Measurements from ENCODE around the gene NRP1. TPM values are rescaled to one million over a fixed set of nuclear protein-coding genes. Genes with fewer than 3 reads are reported as not detected.

NRP1 gene
- total RNA-seq, 1 experiment from 2014 or later, result 3.0 TPM

DNA sequence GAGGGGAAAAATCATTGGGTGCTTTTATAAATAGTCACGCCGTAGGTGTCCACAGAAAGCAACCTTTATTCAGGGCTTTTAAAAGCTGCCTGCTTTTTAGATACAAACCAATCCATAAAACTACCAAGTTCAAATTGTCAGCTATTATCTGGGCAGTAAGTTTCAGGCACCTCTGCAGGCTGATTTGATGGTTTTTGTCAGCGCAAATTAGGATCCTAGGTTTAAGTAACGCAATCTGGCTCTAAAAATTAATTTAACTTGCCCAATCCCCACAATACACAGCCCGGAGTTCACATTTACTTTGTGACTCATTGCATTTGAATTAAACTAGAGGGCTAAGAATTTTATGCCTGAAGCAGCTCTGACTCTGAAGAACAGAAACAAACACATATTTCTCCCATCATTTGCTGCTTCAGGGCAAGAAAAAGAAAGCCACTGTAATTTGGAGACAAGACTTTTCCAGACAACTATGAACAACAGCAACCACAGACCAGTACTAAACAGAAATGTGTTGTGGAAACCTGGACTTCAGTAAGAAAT lies 43.3 kb downstream of the NRP1 start:
- Mint-ChIP-seq H3K36me3 (no peaks in the 10 kb centered on the region), H3K4me3 (no peak overlapping the region), H3K27ac (no peak overlapping the region), H3K27me3 (ENCODE audit: low read depth) (no peaks in the 10 kb centered on the region), H3K4me1 (peaks cover 29% of the 10 kb centered on the region), H3K9me3 (no peaks in the 10 kb centered on the region)
- ATAC-seq (no peak), DNase-seq (ENCODE audit: low spot score) (no peak)
- ChIA-PET POLR2A (no interaction called here), CTCF (no interaction called here)
- TF ChIP-seq ZNF232 (CRISPR knock-in tag; IDR thresholded peaks at IDR 0.05) (no peak), GRHL2 (CRISPR knock-in tag; IDR thresholded peaks at IDR 0.05; ENCODE audit: insufficient replicate concordance, severe bottlenecking) (no peak), FOXP1 (CRISPR knock-in tag; IDR thresholded peaks at IDR 0.05; ENCODE audit: borderline replicate concordance) (no peak), ATF1 (CRISPR knock-in tag; IDR thresholded peaks at IDR 0.05) (no peak), JUN (CRISPR knock-in tag; IDR thresholded peaks at IDR 0.05) (no peak)
- TF ChIP-seq, protein P1, sequence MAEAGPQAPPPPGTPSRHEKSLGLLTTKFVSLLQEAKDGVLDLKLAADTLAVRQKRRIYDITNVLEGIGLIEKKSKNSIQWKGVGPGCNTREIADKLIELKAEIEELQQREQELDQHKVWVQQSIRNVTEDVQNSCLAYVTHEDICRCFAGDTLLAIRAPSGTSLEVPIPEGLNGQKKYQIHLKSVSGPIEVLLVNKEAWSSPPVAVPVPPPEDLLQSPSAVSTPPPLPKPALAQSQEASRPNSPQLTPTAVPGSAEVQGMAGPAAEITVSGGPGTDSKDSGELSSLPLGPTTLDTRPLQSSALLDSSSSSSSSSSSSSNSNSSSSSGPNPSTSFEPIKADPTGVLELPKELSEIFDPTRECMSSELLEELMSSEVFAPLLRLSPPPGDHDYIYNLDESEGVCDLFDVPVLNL (CRISPR knock-in tag; IDR thresholded peaks at IDR 0.05; ENCODE audit: borderline replicate concordance, low read depth), result no peak
- TF ChIP-seq, protein P2, sequence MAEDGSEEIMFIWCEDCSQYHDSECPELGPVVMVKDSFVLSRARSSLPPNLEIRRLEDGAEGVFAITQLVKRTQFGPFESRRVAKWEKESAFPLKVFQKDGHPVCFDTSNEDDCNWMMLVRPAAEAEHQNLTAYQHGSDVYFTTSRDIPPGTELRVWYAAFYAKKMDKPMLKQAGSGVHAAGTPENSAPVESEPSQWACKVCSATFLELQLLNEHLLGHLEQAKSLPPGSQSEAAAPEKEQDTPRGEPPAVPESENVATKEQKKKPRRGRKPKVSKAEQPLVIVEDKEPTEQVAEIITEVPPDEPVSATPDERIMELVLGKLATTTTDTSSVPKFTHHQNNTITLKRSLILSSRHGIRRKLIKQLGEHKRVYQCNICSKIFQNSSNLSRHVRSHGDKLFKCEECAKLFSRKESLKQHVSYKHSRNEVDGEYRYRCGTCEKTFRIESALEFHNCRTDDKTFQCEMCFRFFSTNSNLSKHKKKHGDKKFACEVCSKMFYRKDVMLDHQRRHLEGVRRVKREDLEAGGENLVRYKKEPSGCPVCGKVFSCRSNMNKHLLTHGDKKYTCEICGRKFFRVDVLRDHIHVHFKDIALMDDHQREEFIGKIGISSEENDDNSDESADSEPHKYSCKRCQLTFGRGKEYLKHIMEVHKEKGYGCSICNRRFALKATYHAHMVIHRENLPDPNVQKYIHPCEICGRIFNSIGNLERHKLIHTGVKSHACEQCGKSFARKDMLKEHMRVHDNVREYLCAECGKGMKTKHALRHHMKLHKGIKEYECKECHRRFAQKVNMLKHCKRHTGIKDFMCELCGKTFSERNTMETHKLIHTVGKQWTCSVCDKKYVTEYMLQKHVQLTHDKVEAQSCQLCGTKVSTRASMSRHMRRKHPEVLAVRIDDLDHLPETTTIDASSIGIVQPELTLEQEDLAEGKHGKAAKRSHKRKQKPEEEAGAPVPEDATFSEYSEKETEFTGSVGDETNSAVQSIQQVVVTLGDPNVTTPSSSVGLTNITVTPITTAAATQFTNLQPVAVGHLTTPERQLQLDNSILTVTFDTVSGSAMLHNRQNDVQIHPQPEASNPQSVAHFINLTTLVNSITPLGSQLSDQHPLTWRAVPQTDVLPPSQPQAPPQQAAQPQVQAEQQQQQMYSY (CRISPR knock-in tag; IDR thresholded peaks at IDR 0.05), result no peak

DNA sequence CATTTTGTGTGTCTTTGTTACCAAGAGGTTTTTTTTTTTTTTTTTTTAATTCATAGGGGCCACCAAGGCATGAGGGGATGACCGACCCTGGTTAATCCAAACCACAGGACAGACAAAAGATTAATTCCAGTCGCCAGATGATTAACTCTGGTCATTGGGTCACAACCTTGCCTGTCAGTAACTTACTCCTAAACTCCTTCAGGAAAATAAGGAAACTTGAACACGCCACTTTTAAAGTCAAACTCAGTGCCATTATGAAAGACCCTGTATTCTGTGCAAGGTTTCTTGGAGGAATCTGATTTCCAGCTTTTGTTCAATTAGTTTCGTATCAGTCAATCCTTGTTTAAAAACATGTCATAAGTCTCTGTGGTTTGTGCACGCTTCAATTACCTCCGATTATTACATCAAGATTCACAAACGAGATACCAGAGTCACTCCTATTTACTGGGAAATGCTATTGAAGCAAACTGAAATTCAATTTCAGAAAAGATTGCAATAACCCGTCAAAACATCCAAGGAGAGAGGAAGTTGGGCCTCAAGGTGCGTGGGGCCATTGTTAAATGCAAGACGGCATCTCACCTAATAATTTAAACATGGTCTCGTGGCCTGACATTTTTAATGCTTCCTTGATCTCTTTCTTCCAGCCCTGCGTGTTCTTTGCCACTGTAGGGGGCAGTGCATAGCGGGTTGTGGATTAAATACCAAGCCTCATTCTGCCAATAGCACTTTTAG lies 44.0 kb downstream of the NRP1 start:
- H3K9me3 Mint-ChIP-seq, result no peaks in the 10 kb centered on the region
- no peak for ATAC-seq
- no peaks in the 10 kb centered on the region for H3K27me3 Mint-ChIP-seq (ENCODE audit: low read depth)
- H3K4me3 Mint-ChIP-seq, result no peak overlapping the region
- H3K36me3 Mint-ChIP-seq, result no peaks in the 10 kb centered on the region
- peaks cover 29% of the 10 kb centered on the region for H3K4me1 Mint-ChIP-seq
- no peak overlapping the region for H3K27ac Mint-ChIP-seq
- DNase-seq (ENCODE audit: low spot score), result no peak
- ChIA-PET POLR2A (no interaction called here), CTCF (no interaction called here)
- TF ChIP-seq NFE2L1 (CRISPR knock-in tag; IDR thresholded peaks at IDR 0.05), result no peak
- TF ChIP-seq, protein P3, sequence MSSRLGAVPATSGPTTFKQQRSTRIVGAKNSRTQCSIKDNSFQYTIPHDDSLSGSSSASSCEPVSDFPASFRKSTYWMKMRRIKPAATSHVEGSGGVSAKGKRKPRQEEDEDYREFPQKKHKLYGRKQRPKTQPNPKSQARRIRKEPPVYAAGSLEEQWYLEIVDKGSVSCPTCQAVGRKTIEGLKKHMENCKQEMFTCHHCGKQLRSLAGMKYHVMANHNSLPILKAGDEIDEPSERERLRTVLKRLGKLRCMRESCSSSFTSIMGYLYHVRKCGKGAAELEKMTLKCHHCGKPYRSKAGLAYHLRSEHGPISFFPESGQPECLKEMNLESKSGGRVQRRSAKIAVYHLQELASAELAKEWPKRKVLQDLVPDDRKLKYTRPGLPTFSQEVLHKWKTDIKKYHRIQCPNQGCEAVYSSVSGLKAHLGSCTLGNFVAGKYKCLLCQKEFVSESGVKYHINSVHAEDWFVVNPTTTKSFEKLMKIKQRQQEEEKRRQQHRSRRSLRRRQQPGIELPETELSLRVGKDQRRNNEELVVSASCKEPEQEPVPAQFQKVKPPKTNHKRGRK (CRISPR knock-in tag; IDR thresholded peaks at IDR 0.05; ENCODE audit: borderline replicate concordance), result no peak
- TF ChIP-seq, protein P4, sequence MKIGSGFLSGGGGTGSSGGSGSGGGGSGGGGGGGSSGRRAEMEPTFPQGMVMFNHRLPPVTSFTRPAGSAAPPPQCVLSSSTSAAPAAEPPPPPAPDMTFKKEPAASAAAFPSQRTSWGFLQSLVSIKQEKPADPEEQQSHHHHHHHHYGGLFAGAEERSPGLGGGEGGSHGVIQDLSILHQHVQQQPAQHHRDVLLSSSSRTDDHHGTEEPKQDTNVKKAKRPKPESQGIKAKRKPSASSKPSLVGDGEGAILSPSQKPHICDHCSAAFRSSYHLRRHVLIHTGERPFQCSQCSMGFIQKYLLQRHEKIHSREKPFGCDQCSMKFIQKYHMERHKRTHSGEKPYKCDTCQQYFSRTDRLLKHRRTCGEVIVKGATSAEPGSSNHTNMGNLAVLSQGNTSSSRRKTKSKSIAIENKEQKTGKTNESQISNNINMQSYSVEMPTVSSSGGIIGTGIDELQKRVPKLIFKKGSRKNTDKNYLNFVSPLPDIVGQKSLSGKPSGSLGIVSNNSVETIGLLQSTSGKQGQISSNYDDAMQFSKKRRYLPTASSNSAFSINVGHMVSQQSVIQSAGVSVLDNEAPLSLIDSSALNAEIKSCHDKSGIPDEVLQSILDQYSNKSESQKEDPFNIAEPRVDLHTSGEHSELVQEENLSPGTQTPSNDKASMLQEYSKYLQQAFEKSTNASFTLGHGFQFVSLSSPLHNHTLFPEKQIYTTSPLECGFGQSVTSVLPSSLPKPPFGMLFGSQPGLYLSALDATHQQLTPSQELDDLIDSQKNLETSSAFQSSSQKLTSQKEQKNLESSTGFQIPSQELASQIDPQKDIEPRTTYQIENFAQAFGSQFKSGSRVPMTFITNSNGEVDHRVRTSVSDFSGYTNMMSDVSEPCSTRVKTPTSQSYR (CRISPR knock-in tag; IDR thresholded peaks at IDR 0.05), result no peak
- TF ChIP-seq, protein P5, sequence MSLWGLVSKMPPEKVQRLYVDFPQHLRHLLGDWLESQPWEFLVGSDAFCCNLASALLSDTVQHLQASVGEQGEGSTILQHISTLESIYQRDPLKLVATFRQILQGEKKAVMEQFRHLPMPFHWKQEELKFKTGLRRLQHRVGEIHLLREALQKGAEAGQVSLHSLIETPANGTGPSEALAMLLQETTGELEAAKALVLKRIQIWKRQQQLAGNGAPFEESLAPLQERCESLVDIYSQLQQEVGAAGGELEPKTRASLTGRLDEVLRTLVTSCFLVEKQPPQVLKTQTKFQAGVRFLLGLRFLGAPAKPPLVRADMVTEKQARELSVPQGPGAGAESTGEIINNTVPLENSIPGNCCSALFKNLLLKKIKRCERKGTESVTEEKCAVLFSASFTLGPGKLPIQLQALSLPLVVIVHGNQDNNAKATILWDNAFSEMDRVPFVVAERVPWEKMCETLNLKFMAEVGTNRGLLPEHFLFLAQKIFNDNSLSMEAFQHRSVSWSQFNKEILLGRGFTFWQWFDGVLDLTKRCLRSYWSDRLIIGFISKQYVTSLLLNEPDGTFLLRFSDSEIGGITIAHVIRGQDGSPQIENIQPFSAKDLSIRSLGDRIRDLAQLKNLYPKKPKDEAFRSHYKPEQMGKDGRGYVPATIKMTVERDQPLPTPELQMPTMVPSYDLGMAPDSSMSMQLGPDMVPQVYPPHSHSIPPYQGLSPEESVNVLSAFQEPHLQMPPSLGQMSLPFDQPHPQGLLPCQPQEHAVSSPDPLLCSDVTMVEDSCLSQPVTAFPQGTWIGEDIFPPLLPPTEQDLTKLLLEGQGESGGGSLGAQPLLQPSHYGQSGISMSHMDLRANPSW (CRISPR knock-in tag; conservative IDR thresholded peaks at IDR 0.05; ENCODE audit: low read depth), result no peak
- no peak for TF ChIP-seq NR2C2 (CRISPR knock-in tag; IDR thresholded peaks at IDR 0.05)
- no peak for TF ChIP-seq GTF2I (CRISPR knock-in tag; conservative IDR thresholded peaks at IDR 0.05)
- TF ChIP-seq, protein P6, sequence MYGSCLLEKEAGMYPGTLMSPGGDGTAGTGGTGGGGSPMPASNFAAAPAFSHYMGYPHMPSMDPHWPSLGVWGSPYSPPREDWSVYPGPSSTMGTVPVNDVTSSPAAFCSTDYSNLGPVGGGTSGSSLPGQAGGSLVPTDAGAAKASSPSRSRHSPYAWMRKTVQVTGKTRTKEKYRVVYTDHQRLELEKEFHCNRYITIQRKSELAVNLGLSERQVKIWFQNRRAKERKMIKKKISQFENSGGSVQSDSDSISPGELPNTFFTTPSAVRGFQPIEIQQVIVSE (CRISPR knock-in tag; IDR thresholded peaks at IDR 0.05; ENCODE audit: borderline replicate concordance), result no peak
- TF ChIP-seq SOX15 (CRISPR knock-in tag; IDR thresholded peaks at IDR 0.05), result no peak
- TF ChIP-seq NR1H2 (CRISPR knock-in tag; IDR thresholded peaks at IDR 0.05), result no peak
- no peak for TF ChIP-seq MXD4 (CRISPR knock-in tag; IDR thresholded peaks at IDR 0.05; ENCODE audit: borderline replicate concordance)
- TF ChIP-seq, protein P7, sequence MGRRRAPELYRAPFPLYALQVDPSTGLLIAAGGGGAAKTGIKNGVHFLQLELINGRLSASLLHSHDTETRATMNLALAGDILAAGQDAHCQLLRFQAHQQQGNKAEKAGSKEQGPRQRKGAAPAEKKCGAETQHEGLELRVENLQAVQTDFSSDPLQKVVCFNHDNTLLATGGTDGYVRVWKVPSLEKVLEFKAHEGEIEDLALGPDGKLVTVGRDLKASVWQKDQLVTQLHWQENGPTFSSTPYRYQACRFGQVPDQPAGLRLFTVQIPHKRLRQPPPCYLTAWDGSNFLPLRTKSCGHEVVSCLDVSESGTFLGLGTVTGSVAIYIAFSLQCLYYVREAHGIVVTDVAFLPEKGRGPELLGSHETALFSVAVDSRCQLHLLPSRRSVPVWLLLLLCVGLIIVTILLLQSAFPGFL (CRISPR knock-in tag; IDR thresholded peaks at IDR 0.05; ENCODE audit: borderline replicate concordance), result no peak
- TF ChIP-seq ZNF232 (CRISPR knock-in tag; IDR thresholded peaks at IDR 0.05), result no peak

All from WTC11 (cell line).